VCaP (cell line): ENCODE results near the gene CCDC107.
"Not testable (repeated sequence)": the region's sequence is repeated elsewhere in the genome, so short reads cannot be mapped to it uniquely, and the experiment has no call there.

Source experiments
- H3K27ac ChIP-seq: fragments of 450-650 bp; 2 replicates; pipeline ENCODE4 v1.5.1; 2017
- TF ChIP-seq, protein P1 (sequence below): fragments of 450-650 bp; conservative IDR thresholded peaks from 2 replicates; pipeline ENCODE4 v1.5.1; 2017; ENCODE audit warnings: mild to moderate bottlenecking, moderate library complexity

The CCDC107 gene

GRCh38 chr9:35628389-35628991, 29.6 kb upstream of the CCDC107 start:
- TF ChIP-seq, protein P1, sequence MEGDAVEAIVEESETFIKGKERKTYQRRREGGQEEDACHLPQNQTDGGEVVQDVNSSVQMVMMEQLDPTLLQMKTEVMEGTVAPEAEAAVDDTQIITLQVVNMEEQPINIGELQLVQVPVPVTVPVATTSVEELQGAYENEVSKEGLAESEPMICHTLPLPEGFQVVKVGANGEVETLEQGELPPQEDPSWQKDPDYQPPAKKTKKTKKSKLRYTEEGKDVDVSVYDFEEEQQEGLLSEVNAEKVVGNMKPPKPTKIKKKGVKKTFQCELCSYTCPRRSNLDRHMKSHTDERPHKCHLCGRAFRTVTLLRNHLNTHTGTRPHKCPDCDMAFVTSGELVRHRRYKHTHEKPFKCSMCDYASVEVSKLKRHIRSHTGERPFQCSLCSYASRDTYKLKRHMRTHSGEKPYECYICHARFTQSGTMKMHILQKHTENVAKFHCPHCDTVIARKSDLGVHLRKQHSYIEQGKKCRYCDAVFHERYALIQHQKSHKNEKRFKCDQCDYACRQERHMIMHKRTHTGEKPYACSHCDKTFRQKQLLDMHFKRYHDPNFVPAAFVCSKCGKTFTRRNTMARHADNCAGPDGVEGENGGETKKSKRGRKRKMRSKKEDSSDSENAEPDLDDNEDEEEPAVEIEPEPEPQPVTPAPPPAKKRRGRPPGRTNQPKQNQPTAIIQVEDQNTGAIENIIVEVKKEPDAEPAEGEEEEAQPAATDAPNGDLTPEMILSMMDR, result no peak
- no peak overlapping the region for H3K27ac ChIP-seq

GRCh38 chr9:35629597-35629996, 28.5 kb upstream of the CCDC107 start:
- TF ChIP-seq, protein P1, result no peak
- H3K27ac ChIP-seq, result no peak overlapping the region

DNA sequence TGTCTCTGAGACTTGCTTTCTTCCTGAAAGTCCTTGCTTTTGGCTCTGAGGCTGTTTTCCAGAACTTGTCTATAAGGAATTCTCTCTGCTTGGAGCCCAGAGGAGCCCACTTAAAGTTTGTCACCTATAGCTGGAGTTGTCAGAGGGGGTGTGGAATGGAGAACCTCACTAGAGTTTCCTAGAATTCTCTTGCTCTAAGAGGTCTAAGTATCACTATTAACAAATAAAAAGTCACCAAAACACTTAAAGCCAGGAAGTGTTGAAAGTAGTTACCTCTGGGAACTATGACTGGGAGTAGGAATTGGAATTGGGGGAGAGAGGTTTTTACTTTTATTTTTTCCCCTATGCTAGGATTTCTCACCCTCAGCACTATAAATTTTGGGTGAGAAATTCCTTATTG, 22.4 kb upstream of the CCDC107 start:
- TF ChIP-seq, protein P1, result no peak
- H3K27ac ChIP-seq, result no peak overlapping the region

DNA sequence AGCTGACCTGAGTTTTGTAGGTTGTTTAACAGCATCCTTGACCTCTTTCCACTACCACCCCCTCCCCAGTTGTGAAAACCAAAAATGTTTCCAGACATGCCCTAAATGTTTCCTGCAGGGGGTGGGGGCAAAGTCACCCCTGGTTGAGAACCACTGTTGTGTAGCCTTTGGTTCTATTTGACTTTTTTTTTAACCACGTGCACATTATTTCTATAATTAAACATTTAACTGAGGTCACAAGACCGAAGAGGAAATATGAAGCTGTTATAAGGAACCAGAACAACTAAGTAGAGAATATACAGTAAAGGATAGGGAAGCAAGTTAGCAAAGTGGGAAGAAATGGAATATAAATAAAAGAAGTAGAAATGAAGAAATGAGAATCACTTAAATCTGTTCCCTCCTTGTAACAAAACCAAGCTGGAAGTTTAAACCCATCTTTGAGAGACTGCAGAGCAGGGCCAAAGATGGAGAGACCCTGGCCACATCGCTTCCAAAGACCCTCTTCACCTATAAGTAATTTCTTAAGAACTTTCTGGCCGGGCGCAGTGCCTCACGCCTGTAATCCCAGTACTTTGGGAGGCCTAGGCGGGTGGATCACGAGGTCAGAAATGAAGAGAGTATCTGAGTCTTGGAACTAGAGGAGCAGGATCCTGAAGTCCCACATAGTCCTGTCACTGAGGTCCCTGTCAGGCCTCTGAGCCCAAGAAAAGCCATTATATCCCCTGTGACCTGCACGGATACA, 21.8 kb upstream of the CCDC107 start:
- TF ChIP-seq, protein P1, result no peak
- H3K27ac ChIP-seq, result no peak overlapping the region

DNA sequence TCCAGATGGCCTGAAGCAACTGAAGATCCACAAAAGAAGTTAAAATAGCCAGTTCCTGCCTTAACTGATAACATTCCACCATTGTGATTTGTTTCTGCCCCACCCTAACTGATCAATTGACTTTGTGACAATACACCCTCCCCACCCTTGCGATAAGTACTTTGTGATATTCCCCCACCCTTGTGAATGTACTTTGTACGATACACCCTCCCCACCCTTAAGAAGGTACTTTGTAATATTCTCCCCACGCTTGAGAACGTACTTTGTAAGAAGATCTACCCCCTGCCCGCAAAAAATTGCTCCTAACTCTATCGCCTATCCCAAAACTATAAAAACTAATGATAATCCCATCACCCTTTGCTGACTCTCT, 21.2 kb upstream of the CCDC107 start:
- H3K27ac ChIP-seq, result not testable (repeated sequence)

DNA sequence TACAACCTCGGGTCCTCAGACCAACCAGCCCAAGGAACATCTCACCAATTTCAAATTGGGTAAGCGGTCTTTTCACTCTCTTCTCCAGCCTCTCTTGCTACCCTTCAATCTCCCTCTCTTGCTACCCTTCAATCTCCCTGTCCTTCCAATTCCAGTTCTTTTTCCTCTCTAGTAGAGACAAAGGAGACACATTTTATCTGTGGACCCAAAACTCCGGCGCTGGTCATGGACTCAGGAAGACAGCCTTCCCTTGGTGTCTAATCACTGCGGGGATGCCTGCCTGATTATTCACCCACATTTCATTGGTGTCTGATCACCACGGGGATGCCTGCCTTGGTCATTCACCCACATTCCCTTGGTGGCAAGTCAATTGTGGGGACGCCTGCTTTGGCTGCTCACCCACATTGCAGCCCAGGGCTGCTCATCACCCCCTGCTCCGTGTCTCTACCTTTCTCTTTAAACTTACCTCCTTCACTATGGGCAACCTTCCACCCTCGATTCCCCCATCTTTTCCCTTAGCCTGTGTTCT, 20.6 kb upstream of the CCDC107 start:
- not testable (repeated sequence) for H3K27ac ChIP-seq

DNA sequence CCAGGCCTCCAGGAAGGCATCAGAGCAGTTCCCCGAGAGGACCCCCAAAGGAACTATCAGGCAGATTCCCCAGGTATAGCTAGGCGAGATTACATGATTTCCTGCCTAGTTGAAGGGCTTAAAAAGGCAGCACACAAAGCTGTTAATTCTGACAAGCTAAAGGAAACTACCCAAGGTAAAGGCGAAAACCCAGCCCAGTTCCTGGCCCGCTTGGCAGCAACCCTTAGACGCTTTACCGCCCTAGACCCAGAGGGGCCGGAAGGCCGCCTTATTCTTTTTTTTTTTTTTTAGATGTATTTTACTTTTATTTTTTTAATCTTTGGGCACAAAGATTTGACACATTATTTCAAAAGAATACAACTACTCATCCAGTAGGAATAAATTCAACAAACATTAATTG, 19.3 kb upstream of the CCDC107 start:
- not testable (repeated sequence) for H3K27ac ChIP-seq

DNA sequence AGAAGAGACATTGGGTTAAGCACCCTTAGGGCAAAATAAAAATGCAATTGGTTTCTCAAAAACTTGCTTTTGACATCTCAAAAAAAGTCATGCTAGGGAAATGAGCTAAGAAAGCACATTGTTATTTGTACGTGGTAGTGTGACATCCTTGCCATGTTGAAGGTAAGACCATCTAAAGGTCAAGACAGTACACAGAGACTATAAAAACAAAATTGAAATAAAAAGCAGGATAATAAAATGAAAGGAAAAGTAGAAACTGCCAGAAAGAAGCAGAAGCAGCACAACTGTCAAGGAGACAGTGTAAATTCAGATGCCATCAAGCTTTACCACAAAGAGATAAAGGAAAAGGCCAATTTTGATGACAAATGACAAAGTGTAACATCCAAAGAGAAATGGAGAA, 18.9 kb upstream of the CCDC107 start:
- not testable (repeated sequence) for H3K27ac ChIP-seq

DNA sequence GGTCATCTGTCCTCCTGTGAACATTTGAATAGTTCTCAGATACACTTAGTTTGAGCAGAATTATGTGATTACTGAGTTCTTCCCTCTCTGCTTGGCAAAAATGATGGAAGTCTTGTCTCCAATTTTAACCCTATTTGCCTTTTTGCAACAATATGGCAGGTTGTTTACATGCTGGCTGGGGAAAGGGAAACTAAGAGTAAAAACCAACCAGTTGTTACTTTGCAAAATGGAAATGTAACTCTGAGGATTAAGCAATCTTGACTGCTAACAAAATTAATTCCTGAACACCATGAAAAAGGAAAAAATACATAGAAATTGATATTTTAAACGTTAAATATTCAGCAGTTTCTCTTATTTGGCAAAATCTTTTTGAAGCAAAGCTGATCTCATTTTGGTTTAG, 18.5 kb upstream of the CCDC107 start:
- no peak overlapping the region for H3K27ac ChIP-seq
- TF ChIP-seq, protein P1, result no peak

DNA sequence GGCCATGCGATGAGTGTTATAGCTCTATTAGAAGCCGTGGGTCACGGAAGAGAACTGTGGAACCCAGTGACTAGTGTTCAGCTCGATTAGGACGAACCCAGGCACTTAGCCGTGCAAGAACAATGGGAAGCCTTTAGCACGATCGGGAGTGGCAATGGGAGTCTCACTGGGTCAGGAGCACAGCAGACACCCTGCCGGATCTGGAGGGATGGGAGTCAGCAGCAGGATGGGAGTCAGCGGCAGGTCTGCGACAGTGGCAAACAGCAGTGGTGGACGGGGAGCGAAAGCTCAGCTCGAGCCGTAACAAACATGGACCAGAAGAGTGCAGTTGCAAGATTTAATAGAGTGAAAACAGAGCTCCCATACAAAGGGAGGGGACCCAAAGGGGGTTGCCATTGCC, 17.7 kb upstream of the CCDC107 start:
- not testable (repeated sequence) for H3K27ac ChIP-seq

DNA sequence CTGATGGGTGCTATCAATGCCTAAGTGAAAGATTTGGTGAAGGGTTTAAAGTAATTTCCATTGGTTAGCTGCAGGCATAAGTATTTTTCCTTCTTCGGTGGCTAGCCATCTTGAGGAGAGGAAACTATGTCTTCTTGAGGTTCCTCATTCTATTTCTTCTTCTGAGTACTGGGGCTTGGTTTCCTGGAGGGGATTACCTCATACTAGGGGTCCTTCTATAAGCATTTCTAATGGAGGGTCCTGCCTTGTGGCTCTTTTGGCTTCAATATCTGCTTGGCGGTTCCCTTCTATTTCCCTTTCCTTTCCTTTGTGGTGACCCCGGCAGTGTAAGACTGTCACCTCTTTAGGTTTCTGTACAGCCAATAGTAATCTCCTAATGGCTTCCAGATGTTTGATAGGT, 16.6 kb upstream of the CCDC107 start:
- not testable (repeated sequence) for H3K27ac ChIP-seq
